ENCODE results near the gene IL9.

Gene IL9

GRCh38 chr5:135842737-135843136 is 52.9 kb downstream of the IL9 start:
- Histone ChIP-seq H3K9me3 (replicated peaks in 1 of 11) (peaks cover 20 to 25% (median 22%) of the 10 kb centered on the region in 11 experiments), H3K27ac (no peak overlapping the region), H3K4me1 (no peaks in the 10 kb centered on the region; a peak in 1 of 20 replicates), H3K36me3 (no peaks in the 10 kb centered on the region), H3K4me2 (no peak overlapping the region), H4K20me1 (no peaks in the 10 kb centered on the region), H3K9ac (no peak overlapping the region), H3K27me3 (no peaks in the 10 kb centered on the region), H3K4me3 (no peak overlapping the region)
- no peak for TF ChIP-seq Cebpa-rat (IDR thresholded peaks at IDR 0.05)

Data from BLaER1 treated with 17β-estradiol and CSF1 and Interleukin-3, amounts not matched to agents 10 nM and 100 nM (cell line).